HG03378 (cell line): Measurements from ENCODE around the gene CACNA1C.
A peak's percentile ranks its signal among the peaks of the same experiment; 100 is the strongest.

ENCODE experiments used
- ATAC-seq: cut with Tn5 transposase; IDR thresholded peaks from one replicate; pipeline ENCODE4 v1.9.1; 2021; ENCODE audit warnings: mild to moderate bottlenecking, moderate library complexity; ENCODE audit not compliant: unreplicated experiment

Gene CACNA1C

GRCh38 chr12:2052826-2053678, at the start of gene CACNA1C:
Gene CACNA1C, plus strand, starts transcription at chr12:2052987. Its CDS starts 576 bp downstream, at chr12:2053563.
- ATAC-seq = no peak

DNA sequence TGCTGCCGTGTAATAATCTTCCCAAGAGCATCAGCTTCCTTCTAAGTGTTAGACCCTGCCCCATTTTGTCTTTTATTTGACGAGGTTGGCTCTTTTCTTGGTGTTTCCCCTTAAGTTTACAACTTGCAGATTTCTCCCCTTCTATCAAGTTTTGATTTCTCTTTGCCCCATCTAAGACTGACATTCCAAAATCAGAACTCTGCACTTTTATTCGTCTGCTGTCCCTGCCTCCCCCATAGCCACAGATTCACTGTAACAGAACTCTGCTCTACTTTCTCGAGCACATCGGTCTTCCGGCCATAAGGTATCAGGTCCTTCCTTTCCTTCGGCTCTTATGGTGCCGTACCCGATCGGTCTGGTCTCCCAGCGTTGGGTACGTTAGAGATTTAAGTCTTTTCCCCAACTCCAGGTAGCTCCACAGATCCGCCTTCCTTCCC, 49.1 kb upstream of the CACNA1C start:
- peak; percentile 13 for ATAC-seq

DNA sequence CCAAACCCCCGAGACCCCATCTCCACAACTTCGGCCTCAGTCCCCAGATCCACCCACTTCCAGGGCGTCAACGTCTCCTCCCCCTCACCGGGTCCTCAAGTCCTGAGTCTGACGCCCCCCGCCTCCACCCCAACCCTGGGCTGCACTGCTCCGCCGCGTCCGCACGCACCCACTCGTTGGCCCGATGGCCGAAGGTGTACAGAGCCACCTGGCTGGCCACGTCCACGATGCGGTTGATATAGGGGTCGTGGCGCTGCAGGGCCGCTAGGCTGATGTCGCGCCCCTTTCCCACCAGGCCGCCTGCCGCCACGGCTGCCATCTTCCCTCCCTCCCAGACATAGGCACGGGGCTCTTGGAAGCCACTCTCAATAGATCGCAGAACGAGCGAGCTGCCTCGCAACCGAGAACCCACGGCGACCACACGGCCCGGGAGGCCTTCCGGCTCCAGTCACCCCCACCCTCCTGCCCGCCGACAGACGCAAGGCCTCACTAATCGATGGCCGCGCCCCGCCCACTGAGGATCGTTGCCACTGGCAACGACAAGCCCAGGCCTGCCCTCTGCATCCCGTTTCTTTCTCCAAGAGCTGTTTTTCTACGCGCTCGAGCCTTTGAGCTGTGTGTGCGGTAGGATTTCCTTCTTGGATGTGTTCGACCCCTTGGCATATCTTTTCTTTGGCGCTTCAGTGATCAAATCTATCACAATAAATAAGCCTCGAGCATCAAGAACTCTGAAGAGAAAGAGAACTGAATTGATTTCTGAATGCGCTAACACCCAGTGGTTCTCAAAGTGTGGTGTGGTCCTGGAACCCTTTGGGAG, 48.5 kb upstream of the CACNA1C start, which contains the start of gene DCP1B:
Gene DCP1B (minus strand): TSS at position 345 of the 817 bp plus-strand sequence. CDS start 26 bp downstream, at position 319.
- ATAC-seq = peak; percentile 90

- no peak for ATAC-seq
Observed at GRCh38 chr12:2008677-2009076, 44.1 kb upstream of the CACNA1C start.

GRCh38 chr12:2009623-2010022, 43.2 kb upstream of the CACNA1C start:
- ATAC-seq = no peak

DNA sequence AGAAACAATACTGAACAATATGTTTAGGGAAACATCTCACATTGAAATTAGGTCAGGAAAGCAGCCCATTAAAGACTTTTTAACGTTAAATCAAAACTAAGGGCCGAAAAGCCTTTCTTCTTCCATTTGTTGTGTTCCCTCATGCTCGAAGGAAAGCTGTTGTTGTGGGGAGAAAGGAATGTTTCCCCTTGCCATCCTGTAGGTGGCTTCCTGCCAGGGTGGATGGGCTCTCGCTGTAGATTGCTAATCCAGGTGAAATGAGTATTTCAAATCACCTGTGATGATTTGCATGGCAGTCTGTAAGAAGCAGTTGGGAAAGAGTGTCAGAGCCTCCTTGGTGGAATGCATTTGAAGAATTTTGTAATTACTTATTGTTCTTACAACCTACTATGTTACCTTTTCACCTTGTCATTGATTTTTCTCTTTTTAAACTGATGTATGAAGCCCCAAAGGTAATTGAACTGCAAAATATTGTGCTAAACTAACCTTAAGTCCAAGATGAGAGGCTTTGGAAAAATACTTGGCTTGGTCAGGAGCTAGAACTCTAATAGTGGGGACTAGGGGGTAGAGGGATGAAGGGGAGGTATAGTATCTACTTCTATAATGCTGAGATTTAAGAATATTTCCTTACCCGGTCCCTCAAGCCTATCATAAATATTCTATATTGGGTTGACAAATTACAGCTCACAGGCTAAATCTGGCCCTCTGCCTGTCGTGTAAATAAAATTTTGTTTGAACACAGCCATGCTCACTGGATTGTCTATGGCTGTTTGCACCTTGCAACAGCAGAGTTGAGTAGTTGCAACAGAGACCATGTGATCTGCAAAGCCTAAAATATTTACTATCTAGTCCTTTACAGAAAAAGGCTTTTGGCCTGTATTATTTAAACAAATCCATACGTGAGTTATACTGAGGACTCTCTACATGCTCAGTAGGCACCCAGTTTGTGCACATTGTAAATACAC, 40.9 kb upstream of the CACNA1C start:
- ATAC-seq = no peak

DNA sequence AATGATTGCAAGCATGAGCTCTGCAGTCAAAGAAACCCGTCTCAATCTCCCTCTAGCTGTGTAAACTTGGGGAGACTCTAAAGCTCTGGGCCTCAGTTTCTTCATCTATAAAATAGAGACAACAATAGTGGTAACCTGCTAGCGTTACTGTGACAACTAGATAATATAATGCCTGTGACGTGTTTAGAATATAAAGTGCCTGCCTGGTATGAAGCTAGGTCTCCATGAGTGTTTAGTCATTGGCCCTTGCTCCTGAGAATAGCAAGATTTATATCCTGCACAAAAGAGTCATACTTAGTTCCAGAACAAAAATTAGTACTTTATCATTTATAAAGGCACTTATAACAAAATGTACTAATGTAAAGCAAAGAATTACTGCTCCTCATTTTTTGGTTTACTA, 39.7 kb upstream of the CACNA1C start:
- no peak for ATAC-seq

DNA sequence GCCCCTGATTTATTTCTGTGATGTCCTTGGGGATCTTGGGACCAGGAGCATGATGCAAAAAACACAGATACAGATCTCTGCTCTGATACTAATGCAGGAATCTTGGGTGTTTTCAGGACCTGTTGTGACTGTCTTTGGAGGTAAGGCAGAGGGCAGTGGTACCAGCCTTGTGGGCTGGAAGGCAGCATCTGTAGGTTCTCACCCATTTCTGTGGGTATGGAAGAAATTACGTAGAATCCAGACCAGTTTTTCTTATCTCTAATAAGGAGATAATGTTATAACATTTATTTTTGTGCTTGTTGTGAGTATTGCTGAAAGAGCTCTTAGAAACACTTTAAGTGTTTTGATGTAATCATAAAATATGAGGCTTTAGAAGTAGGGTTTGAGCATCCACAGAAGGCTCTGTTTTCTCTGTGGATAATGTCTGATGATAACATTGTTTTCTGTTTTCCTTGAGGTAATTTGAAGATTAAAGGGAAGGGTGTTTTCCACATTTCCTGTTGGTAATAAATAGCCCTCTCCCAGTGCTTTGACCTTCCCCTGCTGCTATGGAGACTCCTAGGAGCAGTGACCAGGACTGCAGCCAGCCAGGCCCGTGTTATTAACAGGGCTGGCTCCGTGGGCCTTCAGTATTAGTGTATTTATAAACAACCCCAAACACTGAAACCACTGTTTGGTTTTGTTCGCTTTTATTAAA, 39.1 kb upstream of the CACNA1C start:
- ATAC-seq = no peak

GRCh38 chr12:2014231-2014630, 38.6 kb upstream of the CACNA1C start:
- ATAC-seq = no peak

DNA sequence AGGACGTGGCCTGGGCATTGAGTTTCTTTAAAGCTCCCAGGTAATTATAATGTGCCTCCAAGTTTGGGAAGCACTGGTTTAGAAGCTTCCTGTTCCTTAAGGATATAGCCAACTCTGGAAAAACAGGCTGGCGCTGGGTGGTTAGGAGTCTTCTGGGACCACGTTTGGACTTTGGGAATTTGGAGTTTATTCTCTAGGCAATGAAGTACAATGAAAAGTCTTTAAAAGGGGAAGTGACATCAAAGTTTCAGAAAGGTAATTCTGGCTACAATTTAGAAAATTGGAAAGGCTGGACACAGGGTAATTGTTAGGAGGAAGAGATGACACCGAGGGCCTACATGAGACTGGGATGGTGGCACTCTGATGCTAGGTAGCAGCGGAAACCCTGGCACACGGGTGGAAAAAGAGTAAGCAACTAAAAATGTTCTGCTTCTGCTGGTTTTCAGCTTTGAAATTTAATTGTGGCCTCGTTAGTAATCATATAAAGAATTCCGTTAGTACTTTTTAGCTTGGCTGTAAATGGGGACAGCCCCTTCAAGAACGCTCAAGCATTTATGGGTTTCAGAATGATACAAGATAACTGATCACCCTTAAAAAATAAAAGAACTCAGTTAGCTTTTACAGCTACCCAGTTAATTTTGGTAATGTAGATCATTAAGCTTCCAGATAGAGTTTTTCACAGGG, 35.8 kb upstream of the CACNA1C start:
- ATAC-seq = no peak

DNA sequence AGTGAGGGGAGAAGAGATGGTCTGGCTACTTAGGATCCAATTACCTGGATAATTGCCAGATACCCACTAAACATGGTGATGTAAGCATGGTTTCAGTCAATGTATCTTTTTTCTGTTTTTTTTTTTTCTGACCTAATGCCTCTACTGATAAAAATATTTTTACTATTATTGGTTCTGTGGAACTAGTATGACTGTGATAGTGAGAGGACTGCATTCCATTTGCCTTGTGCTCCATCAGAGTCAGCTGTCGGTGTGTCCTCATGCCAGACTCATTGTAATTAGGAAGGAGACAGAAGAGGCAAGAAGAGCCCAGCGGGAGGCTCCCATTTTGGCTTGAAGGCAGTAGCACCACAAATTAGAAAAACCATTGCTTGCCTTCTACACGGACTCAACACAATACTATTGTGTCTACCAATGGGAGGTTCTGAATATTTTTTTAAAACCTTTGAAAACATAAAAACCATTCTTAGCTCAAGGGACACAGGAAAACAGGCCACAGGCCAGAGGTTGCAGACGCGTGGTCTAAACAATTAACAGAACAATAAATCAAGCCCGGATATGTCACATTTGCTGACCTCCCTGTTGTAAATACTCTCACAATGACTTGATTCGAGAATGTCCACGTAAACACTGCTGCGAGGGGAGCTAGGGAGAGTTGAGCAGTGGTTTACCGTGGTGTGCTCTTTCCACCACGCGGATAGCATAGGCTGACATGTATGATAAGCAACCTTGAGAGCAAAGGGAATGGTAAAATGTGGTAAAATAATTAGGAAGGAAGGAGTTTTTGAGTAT, 35.0 kb upstream of the CACNA1C start:
- ATAC-seq = no peak

DNA sequence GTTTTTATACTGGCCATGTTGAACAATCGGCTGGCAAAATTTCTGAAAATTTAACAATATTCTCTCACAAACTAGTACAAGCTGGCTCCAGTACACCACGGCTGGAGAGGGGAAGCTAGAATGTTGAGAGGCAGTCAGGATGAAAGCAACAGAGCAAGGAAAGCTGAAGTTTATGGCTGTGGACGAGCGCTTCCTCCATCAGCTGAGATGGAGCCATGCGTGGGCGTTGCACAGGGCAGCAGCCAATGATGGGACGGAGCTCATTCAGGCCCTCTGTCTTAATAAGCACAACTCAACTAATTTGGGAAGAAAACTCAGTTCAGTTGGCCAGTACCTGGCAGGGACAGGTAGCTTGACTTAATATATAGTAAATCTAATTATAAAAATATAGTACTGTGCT, 34.4 kb upstream of the CACNA1C start:
- ATAC-seq = no peak

DNA sequence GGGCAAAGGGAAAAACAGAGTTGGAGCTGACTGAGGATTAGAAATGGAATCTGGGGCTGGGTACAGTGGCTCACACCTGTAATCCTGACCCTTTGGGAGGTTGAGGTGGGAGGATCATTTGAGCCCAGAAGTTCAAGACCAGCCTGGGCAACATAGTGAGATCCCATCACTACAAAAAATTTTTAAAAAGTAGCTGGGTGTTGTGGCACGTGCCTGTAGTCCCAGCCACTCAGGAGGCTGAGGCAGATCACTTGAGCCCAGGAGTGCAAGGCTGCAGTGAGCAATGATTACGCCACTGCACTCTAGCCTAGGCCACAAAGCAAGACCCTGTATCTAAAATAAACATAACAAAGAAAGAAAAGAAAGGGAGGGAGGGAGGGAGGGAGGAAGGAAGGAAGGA, 33.7 kb upstream of the CACNA1C start:
- ATAC-seq = no peak

DNA sequence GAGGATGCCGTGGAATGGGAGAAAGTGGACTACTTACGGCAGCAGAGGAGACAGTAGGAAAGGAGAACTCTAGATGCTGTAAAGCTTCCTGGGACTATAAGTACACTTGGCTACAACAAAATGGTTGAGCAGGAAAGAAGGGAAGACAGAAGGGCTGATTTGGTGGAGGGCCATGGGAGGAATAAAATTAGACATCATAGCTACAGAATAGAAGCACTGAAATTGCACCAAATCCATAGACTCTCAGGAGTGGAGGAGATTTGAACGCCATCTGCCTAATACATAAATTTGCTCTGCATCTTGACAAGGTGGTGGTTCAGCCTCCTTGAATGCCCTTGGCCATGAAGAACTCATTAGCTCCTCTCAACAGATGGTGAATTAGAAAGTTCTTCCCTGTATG, 32.3 kb upstream of the CACNA1C start:
- no peak for ATAC-seq

GRCh38 chr12:2023365-2023764, 29.4 kb upstream of the CACNA1C start:
- no peak for ATAC-seq

DNA sequence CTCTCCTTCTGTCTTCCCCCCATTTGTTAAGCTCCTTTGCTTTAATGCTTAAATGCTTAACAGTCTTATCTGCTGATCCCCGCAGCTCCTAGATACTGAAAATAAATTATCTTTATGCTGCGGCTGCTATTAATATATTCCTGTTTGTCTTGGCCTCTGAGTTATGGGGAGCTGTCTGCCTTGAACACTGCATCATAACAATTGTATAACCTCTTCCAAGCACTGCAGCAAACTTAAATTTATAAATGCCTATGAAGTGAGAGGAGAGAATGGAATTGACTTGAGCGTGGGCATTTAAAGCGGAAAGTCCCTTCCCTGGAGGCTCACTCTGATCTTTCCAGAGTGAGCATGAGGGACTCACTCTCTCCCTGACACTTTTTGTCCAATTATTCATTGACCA, 25.4 kb upstream of the CACNA1C start:
- no peak for ATAC-seq

DNA sequence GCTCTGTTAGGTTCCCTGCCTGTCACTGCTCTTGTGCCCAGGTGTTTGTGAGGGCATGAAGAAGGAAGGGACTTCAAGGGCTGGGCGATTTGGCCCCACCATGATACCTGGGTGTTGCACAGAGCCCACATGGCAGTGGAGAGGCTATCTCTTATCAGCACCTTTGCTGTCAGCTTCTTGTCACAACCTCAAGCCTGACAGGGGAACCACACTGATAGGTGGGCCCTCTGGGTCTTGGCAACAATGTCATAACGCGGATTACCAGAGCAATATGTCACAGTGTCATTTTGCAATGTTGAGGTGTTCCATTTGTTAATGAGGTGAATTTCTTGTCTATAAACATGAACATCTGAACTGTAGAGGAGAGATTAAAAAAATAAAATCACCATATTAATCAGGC, 22.9 kb upstream of the CACNA1C start:
- no peak for ATAC-seq

- ATAC-seq = no peak
Observed at GRCh38 chr12:2032506-2032905, 20.3 kb upstream of the CACNA1C start.
